ENCODE measurements around the gene GPRC5A.
"Not testable (repeated sequence)": the region's sequence is repeated elsewhere in the genome, so short reads cannot be mapped to it uniquely, and the experiment has no call there.

The GPRC5A gene

GRCh38 chr12:12891080-12891880, at the start of gene GPRC5A:
Gene GPRC5A, plus strand, starts transcription at chr12:12891562. Its CDS starts 16,688 bp downstream, at chr12:12908250.
- peak; percentile 13 for DNase-seq

DNA sequence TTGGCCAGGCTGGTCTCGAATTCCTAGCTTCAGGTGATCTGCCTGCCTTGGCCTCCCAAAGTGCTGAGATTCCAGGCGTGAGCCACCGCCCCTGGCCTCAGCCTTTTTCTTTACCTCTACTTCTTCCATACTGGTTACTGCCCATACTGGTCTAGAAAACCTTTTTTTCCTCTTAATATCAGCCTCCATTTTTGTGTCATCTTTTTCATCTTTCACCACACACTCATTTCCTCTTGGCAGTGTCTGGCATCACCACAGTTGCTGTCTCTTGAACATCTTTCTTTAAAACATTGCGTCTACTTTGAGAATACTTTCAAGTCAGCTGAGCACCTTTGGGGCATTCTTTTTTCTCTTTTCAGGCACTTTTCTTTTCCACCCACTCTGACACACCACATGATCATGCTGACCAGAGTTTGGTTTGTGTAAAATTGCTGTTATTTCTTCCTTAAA, 45.5 kb upstream of the GPRC5A start:
- DNase-seq: no peak

GRCh38 chr12:12846780-12847179, 44.6 kb upstream of the GPRC5A start:
- DNase-seq: not testable (repeated sequence)

DNA sequence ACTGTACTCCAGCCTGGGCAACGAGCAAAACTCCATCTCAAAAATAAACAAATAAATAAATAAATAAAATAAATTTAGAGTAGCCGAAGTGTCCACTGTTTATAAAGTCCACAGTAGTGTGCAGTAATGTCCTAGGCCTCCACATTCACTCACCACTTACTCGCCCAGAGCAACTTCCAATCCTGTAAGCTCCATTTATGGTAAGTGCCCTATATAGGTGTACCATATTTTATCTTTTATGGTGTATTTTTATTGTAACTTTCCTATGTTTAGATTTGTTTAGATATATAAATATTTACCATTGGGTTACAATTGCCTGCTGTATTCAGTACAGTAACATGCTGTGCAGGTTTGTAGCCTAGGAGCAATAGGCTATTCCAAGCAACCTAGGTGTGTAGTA, 37.9 kb upstream of the GPRC5A start:
- no peak for DNase-seq

DNA sequence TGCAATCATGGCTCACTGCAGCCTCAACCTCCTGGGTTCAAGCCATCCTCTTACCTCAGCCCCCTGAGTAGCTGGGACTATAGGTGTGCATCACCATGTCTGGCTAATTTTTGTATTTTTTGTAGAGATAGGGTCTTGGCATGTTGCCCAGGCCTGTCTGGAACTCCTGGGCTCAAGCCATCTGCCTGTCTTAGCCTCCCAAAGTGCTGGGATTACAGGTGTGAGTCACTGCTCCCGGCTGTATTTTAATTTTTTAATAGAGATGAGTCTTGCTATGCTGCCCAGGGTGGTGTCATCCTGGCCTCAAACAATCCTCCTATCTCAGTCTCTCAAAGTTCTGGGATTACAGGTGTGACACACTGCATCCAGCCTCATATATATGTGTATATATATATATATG, 31.7 kb upstream of the GPRC5A start:
- DNase-seq: no peak

- no peak for DNase-seq
Observed at GRCh38 chr12:12864243-12864642, 27.1 kb upstream of the GPRC5A start.

DNA sequence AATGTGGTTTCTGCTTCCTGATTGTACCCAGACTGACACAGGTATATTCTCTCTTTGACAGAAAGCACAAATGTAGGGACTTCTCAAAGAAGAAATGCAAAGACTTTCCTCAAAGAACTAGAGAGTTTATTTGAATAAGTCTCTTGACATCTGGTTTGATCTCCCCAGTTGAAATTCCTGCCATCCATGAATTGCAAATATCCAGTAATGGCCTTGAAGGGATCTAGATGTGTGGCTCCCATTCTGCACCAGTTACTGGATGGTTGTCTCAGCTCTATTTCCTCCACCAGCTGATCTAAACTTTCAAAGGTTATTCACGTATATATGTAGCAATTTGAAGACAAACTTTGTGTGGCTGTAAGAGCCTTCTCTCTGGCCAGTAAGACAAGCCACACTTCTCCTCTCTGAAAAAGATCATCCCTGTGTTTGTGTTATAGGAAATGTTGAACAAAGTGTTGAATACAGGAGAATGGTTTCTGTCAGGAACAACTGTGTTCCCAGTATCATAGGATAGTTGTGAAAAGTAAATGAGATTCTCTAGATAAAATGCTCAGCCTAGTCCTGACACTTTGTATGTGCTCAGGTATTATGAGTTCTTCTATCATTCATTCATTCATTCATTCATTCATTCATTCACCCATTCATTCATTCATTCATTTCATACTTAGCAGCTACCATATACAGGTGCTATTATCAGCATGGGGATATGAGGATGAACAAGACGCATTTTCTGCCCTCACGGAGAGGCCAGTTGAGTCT, 22.7 kb upstream of the GPRC5A start:
- no peak for DNase-seq

DNA sequence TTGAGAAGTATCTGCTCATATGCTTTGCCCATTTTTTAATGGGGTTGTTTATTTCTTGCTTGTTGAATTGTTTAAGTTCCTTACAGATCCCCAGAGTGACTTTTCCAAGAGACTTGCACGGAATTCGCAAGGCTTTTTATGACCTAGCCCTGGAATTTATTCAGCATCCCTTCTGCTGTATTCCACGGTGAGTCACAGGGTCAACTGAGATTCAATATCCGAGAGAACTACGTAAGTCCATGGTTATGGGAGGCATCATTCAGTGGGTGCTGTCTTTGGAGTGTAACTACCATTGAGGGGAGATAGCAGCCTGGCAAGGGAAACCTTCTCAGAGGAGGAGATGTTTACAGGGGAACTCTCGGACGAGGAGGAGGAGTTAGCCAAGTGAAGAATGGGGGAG, 20.9 kb upstream of the GPRC5A start:
- DNase-seq: no peak

GRCh38 chr12:12871587-12872138, 19.7 kb upstream of the GPRC5A start:
- no peak for DNase-seq

GRCh38 chr12:12872139-12872933, 19.0 kb upstream of the GPRC5A start:
- DNase-seq: no peak

DNA sequence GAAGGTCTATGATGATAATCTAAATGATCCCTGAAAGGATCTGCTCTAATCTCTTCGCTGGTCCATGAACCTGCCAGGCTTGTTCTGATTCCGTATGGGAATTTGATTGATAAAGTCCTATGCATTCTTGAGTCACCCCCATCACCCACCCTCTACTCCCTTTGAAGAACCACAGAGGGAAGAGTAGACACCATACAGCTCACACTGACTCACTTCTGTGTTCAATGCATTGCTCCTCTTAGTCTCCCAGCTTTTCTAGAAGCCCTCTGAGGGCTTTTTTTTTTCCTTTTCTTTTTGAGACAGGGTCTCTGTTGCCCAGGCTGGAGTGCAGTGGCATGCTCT, 18.5 kb upstream of the GPRC5A start:
- no peak for DNase-seq

DNA sequence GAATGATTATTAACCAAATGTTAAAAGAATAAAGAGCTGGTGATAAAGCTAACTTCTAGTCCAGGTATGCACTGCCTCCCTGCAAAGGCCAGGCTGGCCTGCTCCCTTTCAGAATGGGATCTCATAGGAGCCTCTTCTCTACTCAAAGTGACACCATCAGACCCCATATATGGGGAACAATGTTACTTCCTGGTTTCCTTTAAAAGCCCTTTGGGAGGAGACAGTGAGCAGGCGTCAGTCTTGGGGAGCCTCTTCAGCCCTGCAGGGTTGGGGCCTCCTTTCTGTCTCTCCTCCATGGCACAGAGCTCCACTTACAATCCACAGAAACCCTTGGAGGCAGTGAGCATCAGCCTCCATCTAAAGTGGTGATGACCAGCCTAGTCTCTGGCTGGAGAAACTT, 17.3 kb upstream of the GPRC5A start:
- peak; percentile 42 for DNase-seq

DNA sequence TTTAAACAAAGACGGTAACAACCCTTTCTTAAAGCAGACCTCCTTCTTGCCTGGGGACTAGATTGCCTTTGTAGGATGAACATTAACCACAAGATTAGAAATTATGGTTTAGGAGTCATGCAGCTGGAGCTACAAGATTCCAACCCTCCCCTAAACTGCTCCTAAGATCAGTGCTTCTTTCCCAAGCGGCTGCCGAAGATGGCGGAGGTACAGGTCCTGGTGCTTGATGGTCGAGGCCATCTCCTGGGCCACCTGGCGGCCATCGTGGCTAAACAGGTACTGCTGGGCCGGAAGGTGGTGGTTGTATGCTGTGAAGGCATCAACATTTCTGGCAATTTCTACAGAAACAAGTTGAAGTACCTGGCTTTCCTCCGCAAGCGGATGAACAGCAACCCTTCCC, 16.1 kb upstream of the GPRC5A start:
- not testable (repeated sequence) for DNase-seq

DNA sequence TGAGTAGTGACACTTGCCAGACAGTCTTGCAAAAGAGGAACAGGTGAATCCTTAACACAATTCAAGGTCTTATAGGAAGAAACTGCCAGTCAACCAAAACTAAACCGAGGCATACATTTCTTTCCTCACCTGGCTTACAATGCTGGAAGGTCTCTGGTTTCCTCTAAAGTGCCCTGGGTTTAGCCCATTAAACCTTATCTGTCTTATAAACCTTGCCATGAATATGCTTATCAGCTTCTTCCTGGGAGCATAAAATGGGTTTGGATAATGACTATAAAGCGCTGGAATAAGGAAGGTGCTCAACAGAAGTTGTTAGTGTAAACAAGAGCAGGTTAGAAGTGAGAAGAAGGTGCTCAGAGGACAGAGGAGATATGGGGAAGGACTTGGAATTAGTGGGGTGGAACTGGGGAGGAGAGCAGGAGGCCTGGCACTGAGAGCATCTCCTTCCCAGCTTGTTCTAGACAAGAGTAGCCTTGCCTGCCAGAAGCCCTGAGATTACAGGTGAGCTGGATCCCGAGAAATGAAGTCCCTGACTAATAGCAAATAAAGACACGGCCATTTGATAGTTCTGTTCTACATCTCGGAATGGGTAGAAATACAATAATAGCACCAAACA, 14.1 kb upstream of the GPRC5A start:
- no peak for DNase-seq

GRCh38 chr12:12877781-12878455, 13.4 kb upstream of the GPRC5A start:
- DNase-seq: no peak

DNA sequence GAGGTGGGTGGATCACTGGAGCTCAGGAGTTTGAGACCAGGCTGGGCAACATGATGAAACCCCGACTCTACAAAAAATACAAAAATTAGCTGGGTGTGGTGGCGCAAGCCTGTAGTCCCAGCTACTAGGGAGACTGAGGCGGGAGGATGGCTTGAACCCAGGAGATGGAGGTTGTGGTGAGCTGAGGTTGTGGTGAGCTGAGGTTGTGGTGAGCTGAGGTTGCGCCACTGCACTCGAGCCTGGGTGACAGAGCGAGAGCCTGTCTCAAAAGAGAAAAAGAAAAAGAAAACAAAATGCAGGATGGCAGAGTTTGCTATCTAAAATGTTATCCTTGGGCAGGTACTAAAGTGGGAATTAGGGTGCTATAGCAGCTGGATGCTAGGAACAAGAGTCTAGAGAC, 10.8 kb upstream of the GPRC5A start:
- peak; percentile 47 for DNase-seq

DNA sequence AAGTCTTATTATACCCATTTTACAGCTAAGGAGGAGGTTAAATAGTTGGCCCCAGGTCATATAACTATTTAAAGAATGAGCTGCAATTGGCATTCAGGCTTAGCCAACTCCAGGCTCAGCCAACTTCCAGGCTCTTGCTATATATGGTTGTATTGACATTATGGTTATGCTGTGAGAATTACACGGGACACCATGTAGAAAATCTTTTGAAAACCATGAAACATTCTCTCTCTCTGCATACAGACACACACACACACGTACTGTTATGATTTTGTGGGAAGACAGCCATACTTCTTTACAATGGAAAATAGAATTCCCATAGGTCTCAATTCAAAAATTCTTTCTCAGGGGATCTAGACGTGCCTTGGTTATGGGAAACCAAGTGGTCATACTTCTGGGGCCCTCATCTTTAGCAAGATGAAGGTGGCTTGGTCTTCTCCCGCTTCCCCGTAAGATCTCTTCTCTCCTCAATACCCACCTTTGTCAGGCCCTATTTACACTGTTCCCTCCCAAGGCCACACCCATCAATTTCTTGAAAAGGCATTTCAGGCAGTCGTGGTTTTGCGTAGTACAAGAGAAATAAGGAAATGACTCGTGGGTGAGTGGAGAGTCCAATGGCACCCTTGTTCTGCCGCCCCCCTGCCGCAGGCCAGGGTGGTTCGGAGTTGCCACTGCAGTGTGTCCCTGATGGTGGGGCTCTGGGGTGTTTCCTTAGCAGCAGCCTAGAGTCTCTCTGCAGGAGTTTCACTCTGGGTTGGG, 10.0 kb upstream of the GPRC5A start:
- DNase-seq: peak; percentile 70

DNA sequence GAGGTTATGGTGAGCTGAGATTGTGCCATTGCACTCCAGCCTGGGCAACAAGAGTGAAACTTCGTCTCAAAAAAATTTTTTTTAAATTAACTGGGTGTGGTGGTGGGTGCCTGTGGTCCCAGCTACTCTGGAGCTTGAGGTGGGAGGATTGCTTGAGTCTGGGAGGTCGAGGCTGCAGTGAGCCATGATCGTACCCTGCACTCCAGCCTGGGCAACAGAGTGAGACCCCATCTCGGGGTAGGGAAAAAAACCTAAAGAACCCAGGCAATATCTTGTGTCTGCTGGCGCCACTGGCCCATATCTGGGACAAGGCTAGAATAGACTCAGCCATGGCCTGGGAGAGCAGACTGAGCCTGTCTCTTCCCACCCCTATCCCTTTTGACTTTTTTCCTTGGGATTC, 9.1 kb upstream of the GPRC5A start:
- DNase-seq: no peak

DNA sequence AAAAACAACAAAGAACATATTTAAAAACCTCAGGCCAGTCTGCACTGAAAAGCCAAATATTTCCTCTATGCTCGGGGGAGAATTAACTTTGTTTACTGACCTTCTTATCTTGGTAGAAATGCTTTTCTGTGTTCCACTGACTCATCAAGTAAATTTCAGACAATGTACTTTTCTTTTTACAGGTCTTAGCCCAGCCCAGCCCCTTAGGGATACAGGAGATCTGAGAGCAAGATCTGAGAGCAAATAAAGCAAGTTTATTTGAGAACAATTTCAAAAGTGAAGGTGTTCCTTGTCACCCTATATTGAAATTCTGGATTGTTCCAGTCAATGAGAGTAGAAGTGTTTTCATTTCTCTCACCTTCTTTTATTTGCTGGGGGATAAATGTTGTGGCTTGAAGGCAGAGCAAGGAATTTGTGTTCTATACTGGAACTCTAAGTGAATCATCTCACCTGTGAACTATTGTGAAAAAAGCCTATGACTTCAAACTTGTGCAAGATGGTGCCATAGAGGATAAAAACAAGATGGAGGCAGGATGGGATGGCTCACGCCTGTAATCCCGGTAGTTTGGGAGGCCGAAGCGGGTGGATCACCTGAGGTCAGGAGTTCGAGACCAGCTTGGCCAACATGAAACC, 7.9 kb upstream of the GPRC5A start:
- DNase-seq: no peak

DNA sequence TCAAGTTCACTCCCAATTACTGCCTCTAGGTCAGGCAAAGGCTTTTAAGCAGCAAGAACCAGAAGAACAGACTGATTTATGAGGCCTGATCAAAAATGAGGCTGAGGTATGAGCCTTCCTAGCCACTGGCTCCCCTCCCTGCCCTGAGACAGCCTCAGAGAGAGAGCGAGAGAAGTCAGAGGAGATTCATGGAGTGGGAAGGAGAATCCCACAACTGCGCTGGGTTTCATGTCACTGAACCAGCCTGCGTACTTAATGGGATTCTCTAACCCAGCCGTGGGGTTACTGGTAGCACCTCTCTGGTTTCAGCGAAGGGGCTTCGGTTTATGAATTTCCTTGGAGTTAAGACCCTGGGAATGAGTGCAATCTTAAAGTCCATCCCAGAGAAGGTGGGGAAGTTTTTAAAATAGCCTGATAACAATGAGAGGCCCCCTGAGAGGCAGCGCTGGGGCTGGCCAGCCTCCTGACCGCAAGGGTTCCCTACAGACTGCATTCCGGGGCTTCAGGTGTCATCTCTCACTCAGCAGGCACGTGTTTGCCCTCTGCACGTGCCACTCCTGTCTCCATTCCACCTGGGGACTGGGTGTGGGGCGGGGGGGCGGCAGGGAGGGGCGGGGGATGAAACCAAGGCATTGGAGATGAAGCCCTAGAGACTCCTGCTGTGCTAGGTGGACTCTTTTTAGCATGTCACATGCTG, 6.1 kb upstream of the GPRC5A start:
- no peak for DNase-seq
